GM21447 (cell line): ENCODE data around the gene MRPL44.
"Not testable (repeated sequence)": the region's sequence is repeated elsewhere in the genome, so short reads cannot be mapped to it uniquely, and the experiment has no call there.

Source experiments
- ATAC-seq: cut with Tn5 transposase; IDR thresholded peaks from one replicate; pipeline ENCODE4 v1.9.1; 2021; ENCODE audit not compliant: unreplicated experiment

The MRPL44 gene

GRCh38 chr2:224000662-224001061 is 43.4 kb downstream of the MRPL44 start:
- ATAC-seq, result not testable (repeated sequence)

GRCh38 chr2:224004105-224004695 is 46.9 kb downstream of the MRPL44 start:
- ATAC-seq, result no peak

DNA sequence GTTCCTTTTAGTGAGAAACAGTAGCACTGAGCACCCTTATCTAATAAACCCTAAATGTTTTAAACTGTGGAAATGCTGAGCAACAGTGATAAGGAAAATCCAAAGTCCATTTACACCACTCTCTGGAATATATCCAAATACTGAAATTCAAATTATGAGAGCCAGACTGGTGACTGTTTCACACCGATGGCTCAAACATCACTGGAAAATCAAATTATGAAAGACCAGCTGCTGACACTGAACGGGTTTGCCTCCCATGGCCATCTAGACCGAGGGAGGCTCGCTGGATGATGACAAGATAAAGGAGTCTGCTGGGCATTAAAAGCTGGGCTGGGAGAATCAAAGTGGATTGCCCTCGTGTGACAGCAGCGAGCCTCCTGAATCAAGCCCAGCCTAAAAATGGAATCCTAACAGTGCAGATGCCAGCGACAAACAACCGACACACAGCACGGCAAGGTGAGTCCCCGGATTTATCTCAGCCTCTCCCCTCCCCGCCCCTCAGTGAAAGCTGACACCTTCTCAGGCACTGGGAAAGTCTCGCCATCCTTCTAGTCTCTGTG is 51.5 kb downstream of the MRPL44 start:
- no peak for ATAC-seq

GRCh38 chr2:224009605-224010315 is 52.5 kb downstream of the MRPL44 start:
- ATAC-seq, result no peak

GRCh38 chr2:224011837-224012236 is 54.6 kb downstream of the MRPL44 start:
- no peak for ATAC-seq

- no peak for ATAC-seq
Observed at GRCh38 chr2:224014336-224014735, 57.1 kb downstream of the MRPL44 start.

DNA sequence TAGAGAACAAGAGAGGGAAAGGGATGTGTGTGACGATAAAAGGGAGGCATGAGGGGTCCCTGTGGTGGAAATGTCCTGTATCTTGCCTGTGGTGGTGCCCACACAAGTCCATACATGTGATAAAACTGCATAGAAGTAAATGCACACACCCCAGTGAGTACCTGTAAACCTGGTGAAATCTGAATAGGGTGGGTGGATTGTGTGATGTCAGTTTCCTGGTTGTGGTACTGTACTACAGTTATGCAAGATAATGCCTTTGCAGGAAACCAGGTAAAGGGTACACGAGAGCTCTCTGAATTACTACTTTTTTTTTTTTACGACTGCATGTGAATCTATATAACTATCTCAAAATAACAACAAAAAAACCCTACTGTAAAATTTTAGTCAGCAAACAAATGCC is 59.7 kb downstream of the MRPL44 start:
- ATAC-seq, result no peak
